Naive thymus-derived CD4-positive, alpha-beta T cell (primary cell): Measurements from ENCODE around the gene ACSL5. TPM values are rescaled to one million over a fixed set of nuclear protein-coding genes. Genes with fewer than 3 reads are reported as not detected.
"Not testable (repeated sequence)": the region's sequence is repeated elsewhere in the genome, so short reads cannot be mapped to it uniquely, and the experiment has no call there.

Experiments
- ATAC-seq: fragments of 150-1000 bp; cut with Tn5 transposase; 2 replicates; pipeline ENCODE4 v1.10.0; 2021; ENCODE audit warnings: mild to moderate bottlenecking, moderate library complexity
- CTCF ChIA-PET: fragments of 350-600 bp; sonication (Branson Sonifier 250); formaldehyde crosslinking; loops from one replicate; lab custom pipeline; 2021; ENCODE audit warnings: antibody characterized with exemption; lab: Charles Lee
- POLR2A ChIA-PET: fragments of 350-600 bp; sonication (Branson Sonifier 250); formaldehyde crosslinking; loops from one replicate; lab custom pipeline; 2021; ENCODE audit warnings: antibody characterized with exemption, inconsistent platforms; lab: Charles Lee
- DNase-seq, 9 donors: peaks; one replicate each; pipeline versions ENCODE4 v3.0.0 to v3.0.0-alpha.2; 2020 to 2022; ENCODE audit warnings: mixed read lengths in 1 of 9
- H3K27ac ChIP-seq: one replicate; pipeline ENCODE4 v1.7.0; 2013; ENCODE audit warnings: mild to moderate bottlenecking, low read depth, low read length, moderate library complexity
- H3K27me3 ChIP-seq, 2 donors: one replicate each; pipeline ENCODE4 v1.7.0; 2013; ENCODE audit warnings: low read length in 2 of 2, mild to moderate bottlenecking in 2 of 2, moderate library complexity in 2 of 2; ENCODE audit not compliant: control insufficient read depth in 2 of 2, insufficient read depth in 2 of 2
- H3K36me3 ChIP-seq, 3 experiments: 1 replicate in 2 of 3; 2 replicates in 1 of 3; pipeline ENCODE4 v1.7.0; 2013; ENCODE audit warnings: low read length in 3 of 3, mild to moderate bottlenecking in 3 of 3, moderate library complexity in 1 of 3; ENCODE audit not compliant: insufficient read depth in 3 of 3, control insufficient read depth in 2 of 3
- H3K4me1 ChIP-seq, 2 donors: one replicate each; pipeline ENCODE4 v1.7.0; 2013; ENCODE audit warnings: low read length in 2 of 2, mild to moderate bottlenecking in 2 of 2, moderate library complexity in 1 of 2; ENCODE audit not compliant: control insufficient read depth in 2 of 2, insufficient read depth in 2 of 2
- H3K4me3 ChIP-seq: 2 replicates; pipeline ENCODE4 v1.7.0; 2013; ENCODE audit warnings: mild to moderate bottlenecking, low read length
- H3K9me3 ChIP-seq, 3 experiments: 1 replicate in 2 of 3; 2 replicates in 1 of 3; pipeline ENCODE4 v1.7.0; 2013; ENCODE audit warnings: low read length in 3 of 3; ENCODE audit not compliant: control insufficient read depth in 2 of 3
- H3K27ac Mint-ChIP-seq, 9 donors: one replicate each; pipeline ENCODE4 v1.8.0; 2020 to 2022; ENCODE audit warnings: mixed read lengths in 9 of 9, mild to moderate bottlenecking in 8 of 9, moderate library complexity in 5 of 9, inconsistent platforms in 2 of 9
- H3K27me3 Mint-ChIP-seq, 5 donors: one replicate each; pipeline ENCODE4 v1.8.0; 2021 to 2022; ENCODE audit warnings: mixed read lengths in 5 of 5, mild to moderate bottlenecking in 1 of 5
- H3K36me3 Mint-ChIP-seq, 5 donors: one replicate each; pipeline ENCODE4 v1.8.0; 2020 to 2022; ENCODE audit warnings: mixed read lengths in 5 of 5, mild to moderate bottlenecking in 3 of 5, inconsistent platforms in 1 of 5
- H3K4me1 Mint-ChIP-seq, 7 donors: one replicate each; pipeline ENCODE4 v1.8.0; 2020 to 2022; ENCODE audit warnings: mixed read lengths in 7 of 7, mild to moderate bottlenecking in 3 of 7, inconsistent platforms in 1 of 7
- H3K4me3 Mint-ChIP-seq, 10 donors: one replicate each; pipeline ENCODE4 v1.8.0; 2020 to 2022; ENCODE audit warnings: mild to moderate bottlenecking in 10 of 10, mixed read lengths in 10 of 10, moderate library complexity in 6 of 10, inconsistent platforms in 2 of 10
- H3K9me3 Mint-ChIP-seq, 11 donors: one replicate each; pipeline ENCODE4 v1.8.0; 2020 to 2022; ENCODE audit warnings: mixed read lengths in 11 of 11, mild to moderate bottlenecking in 4 of 11, inconsistent platforms in 1 of 11, moderate library complexity in 1 of 11
- intact Hi-C, 2 donors: fragments of 100-400 bp; cut with micrococcal nuclease; formaldehyde crosslinking; loops; one replicate each; pipeline ENCODE4 v1.15.1; 2023
- polyA plus RNA-seq, 2 donors: library from polyadenylated mRNA; unstranded; fragments of 300-500 nt; fragmentation: Illumina TruSeq; gene quantifications; one replicate each; pipeline ENCODE4 v1.2.3, GENCODE V29; 2021
- total RNA-seq, 6 experiments: library from RNA in 5 of 6; stranded (reverse) in 5 of 6; gene quantifications; 1 replicate in 5 of 6; 2 replicates in 1 of 6; pipeline ENCODE4 v1.2.3 and lab custom pipeline; 2021 to 2026

Gene ACSL5
- total and polyA plus RNA-seq, 7 experiments from 2014 or later: 30.3 to 72.5 (median 39.7) TPM

- no peak for ATAC-seq
- Histone ChIP-seq H3K36me3 (peaks cover 16 to 44% (median 17%) of the 10 kb centered on the region in 3 experiments), H3K4me1 (peaks cover 4 to 11% of the 10 kb centered on the region in 2 donors), H3K9me3 (no peaks in the 10 kb centered on the region), H3K27me3 (no peaks in the 10 kb centered on the region), H3K4me3 (no peak overlapping the region), H3K27ac (no peak overlapping the region)
- intact Hi-C loops: no loop called here
- peak overlapping the region in 1 of 10 donors; percentile 6 for H3K4me3 Mint-ChIP-seq
- H3K27me3 Mint-ChIP-seq: no peaks in the 10 kb centered on the region
- H3K27ac Mint-ChIP-seq: peak overlapping the region in 3 of 9 donors; percentile 2 to 22 (median 16)
- peaks cover 10 to 32% (median 20%) of the 10 kb centered on the region in 7 donors for H3K4me1 Mint-ChIP-seq
- H3K9me3 Mint-ChIP-seq: no peaks in the 10 kb centered on the region
- POLR2A ChIA-PET: interaction anchor here (0.6 kb wide), 1 partner anchor 211 kb away, joined by 3 read pairs; no protein-coding TSS in a partner anchor
- CTCF ChIA-PET: no interaction called here
- DNase-seq: no peak
- peaks cover 0 to 18% (median 8%) of the 10 kb centered on the region in 5 donors for H3K36me3 Mint-ChIP-seq
These were observed 20.6 kb downstream of the ACSL5 start for GRCh38 chr10:112394475-112394875.

GRCh38 chr10:112395809-112396530, 22.1 kb downstream of the ACSL5 start:
- Mint-ChIP-seq H3K27ac (no peak overlapping the region), H3K4me3 (no peak overlapping the region), H3K4me1 (peaks cover 6 to 20% (median 16%) of the 10 kb centered on the region in 7 donors), H3K36me3 (peaks cover 0 to 24% (median 13%) of the 10 kb centered on the region in 5 donors), H3K27me3 (no peaks in the 10 kb centered on the region), H3K9me3 (no peaks in the 10 kb centered on the region)
- Histone ChIP-seq H3K9me3 (no peaks in the 10 kb centered on the region), H3K4me3 (no peak overlapping the region), H3K36me3 (peaks cover 16 to 55% (median 20%) of the 10 kb centered on the region in 3 experiments), H3K27ac (no peak overlapping the region), H3K27me3 (no peaks in the 10 kb centered on the region), H3K4me1 (no peaks in the 10 kb centered on the region)
- ChIA-PET CTCF (no interaction called here), POLR2A (no interaction called here)
- no peak for ATAC-seq
- no peak for DNase-seq
- intact Hi-C loops: no loop called here

- Histone ChIP-seq H3K4me3 (no peak overlapping the region), H3K9me3 (no peaks in the 10 kb centered on the region), H3K36me3 (peaks cover 16 to 67% (median 26%) of the 10 kb centered on the region in 3 experiments), H3K27ac (no peak overlapping the region), H3K27me3 (no peaks in the 10 kb centered on the region), H3K4me1 (no peaks in the 10 kb centered on the region)
- ATAC-seq (no peak), DNase-seq (no peak)
- Mint-ChIP-seq H3K4me1 (peaks cover 0 to 13% (median 10%) of the 10 kb centered on the region in 7 donors), H3K4me3 (no peak overlapping the region), H3K27ac (no peak overlapping the region), H3K36me3 (peaks cover 0 to 30% (median 17%) of the 10 kb centered on the region in 5 donors), H3K27me3 (no peaks in the 10 kb centered on the region), H3K9me3 (peaks cover 0 to 2% (median 0%) of the 10 kb centered on the region in 11 donors)
- POLR2A ChIA-PET: no interaction called here
- CTCF ChIA-PET: no interaction called here
- intact Hi-C loops: no loop called here
These were observed 23.7 kb downstream of the ACSL5 start for GRCh38 chr10:112397592-112397991.

GRCh38 chr10:112402917-112403316, 29.0 kb downstream of the ACSL5 start:
- peaks cover 0 to 3% (median 0%) of the 10 kb centered on the region in 7 donors for H3K4me1 Mint-ChIP-seq
- H3K27ac ChIP-seq: no peak overlapping the region
- no peaks in the 10 kb centered on the region for H3K4me1 ChIP-seq
- H3K36me3 Mint-ChIP-seq: peaks cover 6 to 66% (median 47%) of the 10 kb centered on the region in 5 donors
- H3K4me3 ChIP-seq: no peak overlapping the region
- peaks cover 4 to 80% (median 38%) of the 10 kb centered on the region in 3 experiments for H3K36me3 ChIP-seq
- intact Hi-C loops: no loop called here
- ChIA-PET POLR2A (no interaction called here), CTCF (no interaction called here)
- H3K4me3 Mint-ChIP-seq: no peak overlapping the region
- no peak for ATAC-seq
- H3K9me3 Mint-ChIP-seq: peaks cover 0 to 10% (median 0%) of the 10 kb centered on the region in 11 donors
- H3K27me3 Mint-ChIP-seq: no peaks in the 10 kb centered on the region
- no peaks in the 10 kb centered on the region for H3K9me3 ChIP-seq
- no peak for DNase-seq
- H3K27me3 ChIP-seq: no peaks in the 10 kb centered on the region
- H3K27ac Mint-ChIP-seq: peak overlapping the region in 1 of 9 donors; percentile 9

- peaks cover 16 to 84% (median 44%) of the 10 kb centered on the region in 3 experiments for H3K36me3 ChIP-seq
These were observed 30.7 kb downstream of the ACSL5 start for GRCh38 chr10:112404617-112405016.

GRCh38 chr10:112406806-112407205, 32.9 kb downstream of the ACSL5 start:
- peaks cover 11 to 76% (median 58%) of the 10 kb centered on the region in 5 donors for H3K36me3 Mint-ChIP-seq
- H3K27ac Mint-ChIP-seq, intact Hi-C loops, H3K4me1 Mint-ChIP-seq, H3K27me3 Mint-ChIP-seq, H3K4me3 ChIP-seq, H3K4me3 Mint-ChIP-seq, H3K4me1 ChIP-seq, CTCF ChIA-PET, ATAC-seq, H3K9me3 ChIP-seq, H3K27me3 ChIP-seq, H3K9me3 Mint-ChIP-seq, POLR2A ChIA-PET, DNase-seq, H3K27ac ChIP-seq: not testable (repeated sequence)
- H3K36me3 ChIP-seq: peaks cover 16 to 93% (median 57%) of the 10 kb centered on the region in 3 experiments

More at GRCh38 chr10:112404617-112405016, 30.7 kb downstream of the ACSL5 start:
- H3K27ac Mint-ChIP-seq: no peak overlapping the region
- H3K36me3 Mint-ChIP-seq: peaks cover 11 to 68% (median 54%) of the 10 kb centered on the region in 5 donors
- Histone ChIP-seq H3K27ac (no peak overlapping the region), H3K9me3 (no peaks in the 10 kb centered on the region), H3K27me3 (no peaks in the 10 kb centered on the region), H3K4me1 (no peaks in the 10 kb centered on the region), H3K4me3 (no peak overlapping the region)
- ATAC-seq: no peak
- no peak for DNase-seq
- peaks cover 0 to 3% (median 0%) of the 10 kb centered on the region in 7 donors for H3K4me1 Mint-ChIP-seq
- intact Hi-C loops: no loop called here
- H3K9me3 Mint-ChIP-seq: peaks cover 0 to 10% (median 0%) of the 10 kb centered on the region in 11 donors
- POLR2A ChIA-PET: no interaction called here
- CTCF ChIA-PET: no interaction called here
- no peaks in the 10 kb centered on the region for H3K27me3 Mint-ChIP-seq
- no peak overlapping the region for H3K4me3 Mint-ChIP-seq
